ENCODE data around the gene PTP4A2. TPM values are rescaled to one million over a fixed set of nuclear protein-coding genes. Genes with fewer than 3 reads are reported as not detected.
A peak's percentile ranks its signal among the peaks of the same experiment; 100 is the strongest.

PTP4A2 gene
- total and polyA plus RNA-seq, 10 of the 15 experiments (the other 5 are each of a cell fraction or from before 2014, with no cell fraction given) = 180 to 909 (median 375) TPM

DNA sequence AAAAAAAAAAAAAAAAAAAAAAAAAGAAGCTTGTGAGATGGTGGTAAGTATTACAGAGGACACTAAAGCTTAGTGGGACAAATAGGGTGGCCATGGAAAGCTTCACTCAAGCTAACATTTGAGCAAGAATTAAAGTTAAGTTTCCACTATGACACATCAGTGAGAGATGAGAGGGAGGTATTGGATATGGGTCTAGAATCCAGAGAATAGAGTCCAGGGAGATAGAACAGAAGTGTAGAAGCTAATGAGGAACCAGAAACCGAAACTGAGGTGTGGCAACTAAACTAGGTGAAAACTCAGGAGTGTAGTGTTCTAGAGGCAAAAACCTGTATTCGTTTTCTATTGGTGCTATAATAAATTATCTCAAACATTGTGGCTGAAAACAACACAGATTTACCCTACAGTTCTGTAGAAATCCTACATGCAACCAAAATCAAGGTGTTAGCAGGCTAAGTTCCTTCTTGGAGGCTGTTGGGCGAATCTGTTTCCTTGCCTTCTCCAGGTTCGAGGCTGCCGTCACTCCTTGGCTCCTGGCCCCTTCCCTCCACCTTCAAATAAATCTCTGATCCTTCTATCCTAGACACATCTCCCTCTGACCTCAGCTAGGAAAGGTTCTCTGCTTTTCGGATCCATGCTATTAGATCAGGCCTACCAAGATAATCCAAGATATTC lies 36.2 kb downstream of the PTP4A2 start:
- no peak overlapping the region for H3K9ac ChIP-seq (ENCODE audit: control insufficient read depth, insufficient read depth, low read length)
- 0 out of 2 replicates have a peak, but pooled peaks have one; percentile 12 for TF ChIP-seq IKZF1 (conservative IDR thresholded peaks at IDR 0.05)
- TF ChIP-seq NFXL1 (IDR thresholded peaks at IDR 0.05; ENCODE audit: borderline replicate concordance) = no peak
- TF ChIP-seq HDGF (IDR thresholded peaks at IDR 0.05) = no peak
- TF ChIP-seq, protein P1, sequence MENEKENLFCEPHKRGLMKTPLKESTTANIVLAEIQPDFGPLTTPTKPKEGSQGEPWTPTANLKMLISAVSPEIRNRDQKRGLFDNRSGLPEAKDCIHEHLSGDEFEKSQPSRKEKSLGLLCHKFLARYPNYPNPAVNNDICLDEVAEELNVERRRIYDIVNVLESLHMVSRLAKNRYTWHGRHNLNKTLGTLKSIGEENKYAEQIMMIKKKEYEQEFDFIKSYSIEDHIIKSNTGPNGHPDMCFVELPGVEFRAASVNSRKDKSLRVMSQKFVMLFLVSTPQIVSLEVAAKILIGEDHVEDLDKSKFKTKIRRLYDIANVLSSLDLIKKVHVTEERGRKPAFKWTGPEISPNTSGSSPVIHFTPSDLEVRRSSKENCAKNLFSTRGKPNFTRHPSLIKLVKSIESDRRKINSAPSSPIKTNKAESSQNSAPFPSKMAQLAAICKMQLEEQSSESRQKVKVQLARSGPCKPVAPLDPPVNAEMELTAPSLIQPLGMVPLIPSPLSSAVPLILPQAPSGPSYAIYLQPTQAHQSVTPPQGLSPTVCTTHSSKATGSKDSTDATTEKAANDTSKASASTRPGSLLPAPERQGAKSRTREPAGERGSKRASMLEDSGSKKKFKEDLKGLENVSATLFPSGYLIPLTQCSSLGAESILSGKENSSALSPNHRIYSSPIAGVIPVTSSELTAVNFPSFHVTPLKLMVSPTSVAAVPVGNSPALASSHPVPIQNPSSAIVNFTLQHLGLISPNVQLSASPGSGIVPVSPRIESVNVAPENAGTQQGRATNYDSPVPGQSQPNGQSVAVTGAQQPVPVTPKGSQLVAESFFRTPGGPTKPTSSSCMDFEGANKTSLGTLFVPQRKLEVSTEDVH (IDR thresholded peaks at IDR 0.05; ENCODE audit: low read depth, partially characterized antibody) = no peak
- TF ChIP-seq, protein P2, sequence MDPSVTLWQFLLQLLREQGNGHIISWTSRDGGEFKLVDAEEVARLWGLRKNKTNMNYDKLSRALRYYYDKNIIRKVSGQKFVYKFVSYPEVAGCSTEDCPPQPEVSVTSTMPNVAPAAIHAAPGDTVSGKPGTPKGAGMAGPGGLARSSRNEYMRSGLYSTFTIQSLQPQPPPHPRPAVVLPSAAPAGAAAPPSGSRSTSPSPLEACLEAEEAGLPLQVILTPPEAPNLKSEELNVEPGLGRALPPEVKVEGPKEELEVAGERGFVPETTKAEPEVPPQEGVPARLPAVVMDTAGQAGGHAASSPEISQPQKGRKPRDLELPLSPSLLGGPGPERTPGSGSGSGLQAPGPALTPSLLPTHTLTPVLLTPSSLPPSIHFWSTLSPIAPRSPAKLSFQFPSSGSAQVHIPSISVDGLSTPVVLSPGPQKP (IDR thresholded peaks at IDR 0.05; ENCODE audit: low read depth, low read length) = no peak
- TF ChIP-seq, protein P3, sequence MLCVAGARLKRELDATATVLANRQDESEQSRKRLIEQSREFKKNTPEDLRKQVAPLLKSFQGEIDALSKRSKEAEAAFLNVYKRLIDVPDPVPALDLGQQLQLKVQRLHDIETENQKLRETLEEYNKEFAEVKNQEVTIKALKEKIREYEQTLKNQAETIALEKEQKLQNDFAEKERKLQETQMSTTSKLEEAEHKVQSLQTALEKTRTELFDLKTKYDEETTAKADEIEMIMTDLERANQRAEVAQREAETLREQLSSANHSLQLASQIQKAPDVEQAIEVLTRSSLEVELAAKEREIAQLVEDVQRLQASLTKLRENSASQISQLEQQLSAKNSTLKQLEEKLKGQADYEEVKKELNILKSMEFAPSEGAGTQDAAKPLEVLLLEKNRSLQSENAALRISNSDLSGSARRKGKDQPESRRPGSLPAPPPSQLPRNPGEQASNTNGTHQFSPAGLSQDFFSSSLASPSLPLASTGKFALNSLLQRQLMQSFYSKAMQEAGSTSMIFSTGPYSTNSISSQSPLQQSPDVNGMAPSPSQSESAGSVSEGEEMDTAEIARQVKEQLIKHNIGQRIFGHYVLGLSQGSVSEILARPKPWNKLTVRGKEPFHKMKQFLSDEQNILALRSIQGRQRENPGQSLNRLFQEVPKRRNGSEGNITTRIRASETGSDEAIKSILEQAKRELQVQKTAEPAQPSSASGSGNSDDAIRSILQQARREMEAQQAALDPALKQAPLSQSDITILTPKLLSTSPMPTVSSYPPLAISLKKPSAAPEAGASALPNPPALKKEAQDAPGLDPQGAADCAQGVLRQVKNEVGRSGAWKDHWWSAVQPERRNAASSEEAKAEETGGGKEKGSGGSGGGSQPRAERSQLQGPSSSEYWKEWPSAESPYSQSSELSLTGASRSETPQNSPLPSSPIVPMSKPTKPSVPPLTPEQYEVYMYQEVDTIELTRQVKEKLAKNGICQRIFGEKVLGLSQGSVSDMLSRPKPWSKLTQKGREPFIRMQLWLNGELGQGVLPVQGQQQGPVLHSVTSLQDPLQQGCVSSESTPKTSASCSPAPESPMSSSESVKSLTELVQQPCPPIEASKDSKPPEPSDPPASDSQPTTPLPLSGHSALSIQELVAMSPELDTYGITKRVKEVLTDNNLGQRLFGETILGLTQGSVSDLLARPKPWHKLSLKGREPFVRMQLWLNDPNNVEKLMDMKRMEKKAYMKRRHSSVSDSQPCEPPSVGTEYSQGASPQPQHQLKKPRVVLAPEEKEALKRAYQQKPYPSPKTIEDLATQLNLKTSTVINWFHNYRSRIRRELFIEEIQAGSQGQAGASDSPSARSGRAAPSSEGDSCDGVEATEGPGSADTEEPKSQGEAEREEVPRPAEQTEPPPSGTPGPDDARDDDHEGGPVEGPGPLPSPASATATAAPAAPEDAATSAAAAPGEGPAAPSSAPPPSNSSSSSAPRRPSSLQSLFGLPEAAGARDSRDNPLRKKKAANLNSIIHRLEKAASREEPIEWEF (IDR thresholded peaks at IDR 0.05; ENCODE audit: insufficient replicate concordance, low read depth, low read length) = no peak
- FAIRE-seq (peak; percentile 35), DNase-seq (ENCODE audit: low read depth, low spot score) (no peak), ATAC-seq (peak; percentile 66)
- 65% methylated on average over 6 of the region's 6 CpGs for WGBS (ENCODE audit: insufficient coverage, insufficient replicate concordance, low lambda C conversion rate, missing lambda C conversion rate)
- H3K4me3 ChIP-seq = no peak overlapping the region
- CTCF ChIA-PET = interaction anchor here (0.6 to 5.6 kb wide), 6 partner anchors 11 to 161 kb away, joined by 3 to 31 read pairs (median 3); no protein-coding TSS in a partner anchor
- POLR2A ChIA-PET = interaction anchor here (0.6 to 1.1 kb wide), 6 partner anchors 9 to 78 kb away, joined by 3 to 7 read pairs (median 6); no protein-coding TSS in a partner anchor
- peak overlapping the region; percentile 50; the same call in 1 of the 2 replicates for H3K4me2 ChIP-seq (ENCODE audit: control insufficient read depth, insufficient read depth)
- H4K20me1 ChIP-seq (ENCODE audit: control insufficient read depth, insufficient read depth) = no peaks in the 10 kb centered on the region
- intact Hi-C loops (cut with micrococcal nuclease; ENCODE audit: unreplicated experiment) = no loop called here
- RAD21 ChIA-PET (ENCODE audit: unreplicated experiment) = interaction anchor here (0.7 to 1.2 kb wide), 6 partner anchors 10 to 426 kb away, joined by 3 to 6 read pairs (median 4); no protein-coding TSS in a partner anchor
- no TSS peak for BruUV-seq (replicated peaks)
- H3K36me3 ChIP-seq (ENCODE audit: control insufficient read depth in 2 of 2, insufficient read depth in 2 of 2, low read length in 1 of 2) = peaks cover 5 to 11% of the 10 kb centered on the region in 2 experiments
- in situ Hi-C loops (cut with MboI) = no loop called here
- H3K27me3 ChIP-seq (replicated peaks in 1 of 2; ENCODE audit: control insufficient read depth in 2 of 2, insufficient read depth in 2 of 2, low read length in 1 of 2) = no peaks in the 10 kb centered on the region
- H3K27ac ChIP-seq (ENCODE audit: control insufficient read depth, insufficient read depth) = no peak overlapping the region
- peaks cover 13% of the 10 kb centered on the region for H3K4me1 ChIP-seq (ENCODE audit: control insufficient read depth, insufficient read depth, low read length)
- H3K79me2 ChIP-seq (ENCODE audit: control insufficient read depth, insufficient read depth, low read length) = no peaks in the 10 kb centered on the region
- no peak overlapping the region for H2AFZ ChIP-seq (ENCODE audit: control insufficient read depth, low read depth, low read length)
- peaks cover 4% of the 10 kb centered on the region; the same call in 1 of the 3 replicates for H3K9me3 ChIP-seq (replicated peaks; ENCODE audit: control insufficient read depth, insufficient read depth, low read length)
- SMC1A ChIA-PET (ENCODE audit: uncharacterized antibody, unreplicated experiment) = interaction anchor here (0.9 to 4.3 kb wide), 9 partner anchors 9 to 62 kb away, joined by 3 to 29 read pairs (median 3); no protein-coding TSS in a partner anchor

Data from GM12878 (cell line).